HL-60 (cell line): Measurements from ENCODE around the gene CDH5.

Experiments used
- CTCF ChIP-seq: IDR thresholded peaks from one replicate; pipeline ENCODE4 v1.5.1; 2011; ENCODE audit warnings: low read length, control low read depth, inconsistent platforms; ENCODE audit not compliant: insufficient read depth
- POLR2AphosphoS5 ChIP-seq: IDR thresholded peaks from 2 replicates; pipeline ENCODE4 v1.6.1; 2012; ENCODE audit warnings: low read depth
- REST ChIP-seq: IDR thresholded peaks from 2 replicates; pipeline ENCODE4 v1.6.1; 2012; ENCODE audit warnings: low read depth; ENCODE audit not compliant: insufficient replicate concordance
- SPI1 ChIP-seq: IDR thresholded peaks from 2 replicates; pipeline ENCODE4 v1.6.1; 2012; ENCODE audit warnings: low read depth, mild to moderate bottlenecking, borderline replicate concordance

- TF ChIP-seq CTCF (no peak), REST (no peak), POLR2AphosphoS5 (no peak), SPI1 (no peak)
These were observed 31.4 kb downstream of the CDH5 start for GRCh38 chr16:66397736-66398433.
